ENCODE measurements around the gene NBPF1. TPM values are rescaled to one million over a fixed set of nuclear protein-coding genes. Genes with fewer than 3 reads are reported as not detected.
"Not testable (repeated sequence)": the region's sequence is repeated elsewhere in the genome, so short reads cannot be mapped to it uniquely, and the experiment has no call there.

NBPF1 gene
- total RNA-seq, 1 experiment from 2014 or later, result 27.7 TPM

DNA sequence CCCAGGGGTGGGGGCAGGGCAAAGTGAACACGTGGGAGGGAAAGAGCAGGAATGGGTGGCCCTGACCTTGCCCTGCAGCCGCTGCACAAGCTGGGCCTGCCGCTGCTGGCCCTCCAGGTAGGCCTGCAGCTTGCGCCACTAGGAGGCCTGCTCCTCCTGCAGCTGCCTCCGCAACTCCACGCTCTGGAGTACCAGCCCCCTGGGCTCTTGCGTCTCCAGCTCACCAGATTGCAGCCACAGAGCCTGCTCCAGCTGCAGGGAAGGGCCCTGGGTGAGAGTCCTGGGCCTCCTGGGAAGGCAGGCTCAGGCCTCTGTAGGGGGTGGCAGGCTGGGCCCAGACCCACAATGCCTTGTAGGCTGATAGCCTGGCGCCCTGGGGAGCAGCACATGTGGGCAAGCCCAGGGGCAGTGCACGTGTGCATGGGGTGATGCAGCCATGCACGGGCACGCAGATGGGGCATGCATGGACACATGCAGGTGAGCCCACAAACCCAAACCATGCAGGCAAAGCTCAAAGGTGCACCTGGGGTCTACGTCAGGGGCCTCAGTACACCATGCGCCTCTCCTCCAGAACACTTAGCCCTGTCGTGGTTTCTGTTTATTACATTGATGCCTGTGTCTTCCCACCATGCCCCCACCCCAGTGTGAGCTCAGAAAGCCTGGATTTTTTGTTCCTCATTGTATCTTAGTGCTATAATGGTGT is 43.8 kb upstream of the NBPF1 start:
- not testable (repeated sequence) for H3K4me1 ChIP-seq (ENCODE audit: insufficient read depth, low read length); H3K9me3 Mint-ChIP-seq; H3K18ac ChIP-seq (ENCODE audit: insufficient read length, low read depth, low read length); H3K4me3 Mint-ChIP-seq; H2AK5ac ChIP-seq (ENCODE audit: insufficient read length, low read length); H3K56ac ChIP-seq (ENCODE audit: insufficient read length, low read depth, low read length); DNase-seq; H3K27ac Mint-ChIP-seq; H2BK15ac ChIP-seq (ENCODE audit: low read depth, low read length); H3K4me1 Mint-ChIP-seq; H3K79me2 ChIP-seq (ENCODE audit: insufficient read depth, low read length); H2BK12ac ChIP-seq (ENCODE audit: insufficient read length, low read depth, low read length); H4K91ac ChIP-seq (ENCODE audit: insufficient read length, low read depth, low read length); H3K36me3 Mint-ChIP-seq (ENCODE audit: insufficient read depth in 1 of 3, low read depth in 3 of 3); H3K23me2 ChIP-seq (ENCODE audit: insufficient read length, low read depth, low read length, poor library complexity, severe bottlenecking); H3K27me3 Mint-ChIP-seq (ENCODE audit: low read depth); H3K9ac ChIP-seq (ENCODE audit: extremely low read depth, insufficient read length, low read length); H2BK20ac ChIP-seq (ENCODE audit: low read depth, low read length, poor library complexity, severe bottlenecking); H3K14ac ChIP-seq (ENCODE audit: insufficient read depth, low read length); H3K9me3 ChIP-seq (ENCODE audit: control insufficient read depth, low read depth, low read length); H3K27me3 ChIP-seq (ENCODE audit: insufficient read depth, low read length); H4K20me1 ChIP-seq (ENCODE audit: control insufficient read depth, insufficient read depth, insufficient read length); H2AFZ ChIP-seq (ENCODE audit: low read length); H3K4me2 ChIP-seq (ENCODE audit: insufficient read depth, insufficient read length, low read length); H2BK5ac ChIP-seq (ENCODE audit: insufficient read length, low read length); H2BK120ac ChIP-seq (ENCODE audit: low read depth, low read length, poor library complexity, severe bottlenecking); H4K8ac ChIP-seq (replicated peaks; ENCODE audit: insufficient read length, low read depth, low read length); H3T11ph ChIP-seq (ENCODE audit: low read length); H3K23ac ChIP-seq (ENCODE audit: insufficient read length, low read depth, low read length); H3K27ac ChIP-seq (ENCODE audit: insufficient read length, low read depth, low read length); H3K79me1 ChIP-seq (ENCODE audit: insufficient read depth, low read depth, low read length, poor library complexity, severe bottlenecking); H4K5ac ChIP-seq (ENCODE audit: insufficient read length, low read depth, low read length); H3K4ac ChIP-seq (ENCODE audit: low read depth, low read length)
- no CpG with 5 or more reads among the region's 14 CpGs for WGBS (ENCODE audit: extremely low coverage, insufficient read length, low lambda C conversion rate)

- H3K27ac Mint-ChIP-seq; H3K4me1 ChIP-seq (ENCODE audit: insufficient read depth, low read length): not testable (repeated sequence)
Observed at GRCh38 chr1:16656574-16656973, 43.2 kb upstream of the NBPF1 start.

More at GRCh38 chr1:16656574-16656973, 43.2 kb upstream of the NBPF1 start:
- not testable (repeated sequence) for H3K56ac ChIP-seq (ENCODE audit: insufficient read length, low read depth, low read length); H3K79me1 ChIP-seq (ENCODE audit: insufficient read depth, low read depth, low read length, poor library complexity, severe bottlenecking); H3K4me2 ChIP-seq (ENCODE audit: insufficient read depth, insufficient read length, low read length); H2BK5ac ChIP-seq (ENCODE audit: insufficient read length, low read length); DNase-seq; H3K4ac ChIP-seq (ENCODE audit: low read depth, low read length); H2BK20ac ChIP-seq (ENCODE audit: low read depth, low read length, poor library complexity, severe bottlenecking); H3T11ph ChIP-seq (ENCODE audit: low read length); H3K36me3 Mint-ChIP-seq (ENCODE audit: insufficient read depth in 1 of 3, low read depth in 3 of 3); H4K20me1 ChIP-seq (ENCODE audit: control insufficient read depth, insufficient read depth, insufficient read length); H3K27me3 ChIP-seq (ENCODE audit: insufficient read depth, low read length); H2BK120ac ChIP-seq (ENCODE audit: low read depth, low read length, poor library complexity, severe bottlenecking); H4K8ac ChIP-seq (replicated peaks; ENCODE audit: insufficient read length, low read depth, low read length); H2BK15ac ChIP-seq (ENCODE audit: low read depth, low read length); H3K4me1 Mint-ChIP-seq; H3K23ac ChIP-seq (ENCODE audit: insufficient read length, low read depth, low read length); H3K23me2 ChIP-seq (ENCODE audit: insufficient read length, low read depth, low read length, poor library complexity, severe bottlenecking); H3K9me3 Mint-ChIP-seq; H3K79me2 ChIP-seq (ENCODE audit: insufficient read depth, low read length); H3K27me3 Mint-ChIP-seq (ENCODE audit: low read depth); H3K18ac ChIP-seq (ENCODE audit: insufficient read length, low read depth, low read length); H2AFZ ChIP-seq (ENCODE audit: low read length); H3K4me3 Mint-ChIP-seq; H3K27ac ChIP-seq (ENCODE audit: insufficient read length, low read depth, low read length); H2BK12ac ChIP-seq (ENCODE audit: insufficient read length, low read depth, low read length); H4K91ac ChIP-seq (ENCODE audit: insufficient read length, low read depth, low read length); H3K9me3 ChIP-seq (ENCODE audit: control insufficient read depth, low read depth, low read length); H3K9ac ChIP-seq (ENCODE audit: extremely low read depth, insufficient read length, low read length); H3K14ac ChIP-seq (ENCODE audit: insufficient read depth, low read length); H4K5ac ChIP-seq (ENCODE audit: insufficient read length, low read depth, low read length); H2AK5ac ChIP-seq (ENCODE audit: insufficient read length, low read length)
- no CpG with 5 or more reads among the region's 6 CpGs for WGBS (ENCODE audit: extremely low coverage, insufficient read length, low lambda C conversion rate)
